ENCODE data around the gene KDM3B. TPM values are rescaled to one million over a fixed set of nuclear protein-coding genes. Genes with fewer than 3 reads are reported as not detected.
"Not testable (repeated sequence)": the region's sequence is repeated elsewhere in the genome, so short reads cannot be mapped to it uniquely, and the experiment has no call there.

Gene KDM3B
- total RNA-seq, 1 donor from 2014 or later = 80.2 TPM

- DNase-seq = peak; percentile 77
Measured at GRCh38 chr5:138468966-138469539, 116.6 kb downstream of the KDM3B start.

DNA sequence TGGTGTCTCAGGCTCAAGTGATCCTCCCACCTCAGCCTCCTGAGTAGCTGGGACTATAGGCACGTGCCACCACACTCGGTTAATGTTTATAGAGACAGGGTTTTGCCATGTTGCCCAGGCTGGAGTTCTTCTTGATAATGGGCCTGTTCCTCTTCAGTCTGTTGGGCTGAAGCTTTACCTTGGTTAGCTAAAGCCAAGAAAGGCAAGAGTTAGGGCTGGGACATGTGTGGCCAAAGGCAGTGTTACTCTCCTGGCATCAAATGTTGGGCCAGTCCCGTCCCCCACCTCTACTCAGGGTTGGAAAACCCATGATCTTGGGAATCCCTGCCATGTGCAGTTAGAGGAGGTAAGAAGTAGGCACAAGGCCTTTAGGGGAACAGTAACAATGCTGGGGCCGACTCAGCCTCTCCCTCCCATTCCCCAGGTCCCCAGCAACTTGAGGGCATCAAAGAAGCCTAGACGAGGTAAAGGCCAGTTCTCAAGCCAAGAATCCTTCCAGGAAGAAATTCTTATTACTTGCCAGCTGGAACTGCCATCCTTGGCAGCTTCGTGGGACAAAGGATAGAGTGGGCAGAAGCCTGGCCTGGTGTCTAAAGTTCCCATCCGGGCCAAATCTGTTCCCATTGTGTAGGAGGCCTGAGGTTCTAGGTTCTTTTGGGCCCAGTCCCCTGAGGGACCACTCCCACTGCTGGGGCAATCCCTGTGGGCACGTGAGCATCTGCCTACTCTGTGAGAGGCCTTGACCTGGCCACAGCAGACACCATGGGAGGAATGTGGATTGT lies 117.2 kb downstream of the KDM3B start:
- peak; percentile 92 for DNase-seq

- DNase-seq = peak; percentile 82
Measured at GRCh38 chr5:138470322-138471051, 118.0 kb downstream of the KDM3B start.

DNA sequence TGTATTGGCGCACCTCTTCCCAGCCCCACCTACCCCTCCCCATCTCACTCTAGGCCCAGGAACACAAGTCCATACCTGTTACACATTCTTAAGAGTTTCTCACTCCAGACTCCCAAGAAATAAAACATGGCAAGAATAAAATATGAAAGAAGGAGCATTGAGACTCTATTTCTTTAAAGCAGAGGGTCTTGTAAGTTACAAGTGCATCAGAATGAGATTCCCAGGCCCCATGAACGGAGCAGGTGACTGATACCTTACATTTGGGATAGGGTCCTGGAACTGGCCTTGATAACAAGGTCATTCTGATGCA lies 118.5 kb downstream of the KDM3B start:
- DNase-seq = no peak

GRCh38 chr5:138472353-138472752 lies 119.9 kb downstream of the KDM3B start:
- DNase-seq = peak; percentile 43

GRCh38 chr5:138473151-138473550 lies 120.7 kb downstream of the KDM3B start:
- DNase-seq = not testable (repeated sequence)

GRCh38 chr5:138476918-138477317 lies 124.4 kb downstream of the KDM3B start:
- DNase-seq = no peak

DNA sequence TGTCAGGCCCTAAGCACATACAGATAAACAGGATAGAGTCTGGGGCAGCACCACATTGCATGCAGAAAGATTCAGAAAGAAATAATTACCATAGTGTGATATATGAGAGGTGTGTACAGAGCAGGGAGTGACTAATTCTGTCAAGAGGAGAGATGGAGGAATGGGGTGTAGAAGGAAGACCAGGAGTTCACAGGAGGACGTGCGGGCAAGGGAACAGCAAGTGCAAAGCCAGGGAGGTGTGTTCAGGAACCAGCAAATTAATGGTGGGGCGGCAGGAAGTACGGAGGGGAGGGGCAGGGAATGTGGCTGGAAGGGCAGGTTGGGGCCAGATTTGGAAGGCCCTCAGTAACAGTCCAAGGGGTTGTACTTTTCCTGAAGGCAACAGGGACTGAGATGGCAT lies 130.2 kb downstream of the KDM3B start:
- DNase-seq = no peak

Small RNA genes lying within 50 kb of the gene (small RNA-seq; reads per million reads assigned to genes)
- gene AC113403.1 (ENCODE audit: low replicate concordance) = not detected

Other genes with a start within 250 kb of the KDM3B start
- gene NME5, start 213.3 kb upstream of the KDM3B start, total RNA-seq = 1.4 TPM
- gene BRD8, start 174.1 kb upstream of the KDM3B start, total RNA-seq = 54.1 TPM
- gene KIF20A, start 173.6 kb upstream of the KDM3B start, total RNA-seq = 24.8 TPM
- gene CDC23, start 139.4 kb upstream of the KDM3B start, total RNA-seq = 35.0 TPM
- 4.1 TPM for gene GFRA3, start 78.1 kb upstream of the KDM3B start, total RNA-seq
- 4.4 TPM for gene CDC25C, start 20.9 kb upstream of the KDM3B start, total RNA-seq
- 27.8 TPM for gene FAM53C, start 14.4 kb upstream of the KDM3B start, total RNA-seq
- gene REEP2, start 86.4 kb downstream of the KDM3B start, total RNA-seq = 4.1 TPM
- 11.1 TPM for gene EGR1, start 112.8 kb downstream of the KDM3B start, total RNA-seq
- 57.7 TPM for gene ETF1, start 190.6 kb downstream of the KDM3B start, total RNA-seq
- gene HSPA9, start 222.7 kb downstream of the KDM3B start, total RNA-seq = 307 TPM

Data from tongue (tissue), 3 donors.